Measurements from ENCODE around the gene HOXD8.

The HOXD8 gene

GRCh38 chr2:176091329-176092258, 37.9 kb upstream of the HOXD8 start:
- DNase-seq, result no peak

GRCh38 chr2:176092270-176093144, 37.0 kb upstream of the HOXD8 start, which contains the start of gene HOXD13:
HOXD13 (plus strand) TSS chr2:176092721; CDS start chr2:176092891, 170 bp downstream.
- DNase-seq, result peak; percentile 39

DNA sequence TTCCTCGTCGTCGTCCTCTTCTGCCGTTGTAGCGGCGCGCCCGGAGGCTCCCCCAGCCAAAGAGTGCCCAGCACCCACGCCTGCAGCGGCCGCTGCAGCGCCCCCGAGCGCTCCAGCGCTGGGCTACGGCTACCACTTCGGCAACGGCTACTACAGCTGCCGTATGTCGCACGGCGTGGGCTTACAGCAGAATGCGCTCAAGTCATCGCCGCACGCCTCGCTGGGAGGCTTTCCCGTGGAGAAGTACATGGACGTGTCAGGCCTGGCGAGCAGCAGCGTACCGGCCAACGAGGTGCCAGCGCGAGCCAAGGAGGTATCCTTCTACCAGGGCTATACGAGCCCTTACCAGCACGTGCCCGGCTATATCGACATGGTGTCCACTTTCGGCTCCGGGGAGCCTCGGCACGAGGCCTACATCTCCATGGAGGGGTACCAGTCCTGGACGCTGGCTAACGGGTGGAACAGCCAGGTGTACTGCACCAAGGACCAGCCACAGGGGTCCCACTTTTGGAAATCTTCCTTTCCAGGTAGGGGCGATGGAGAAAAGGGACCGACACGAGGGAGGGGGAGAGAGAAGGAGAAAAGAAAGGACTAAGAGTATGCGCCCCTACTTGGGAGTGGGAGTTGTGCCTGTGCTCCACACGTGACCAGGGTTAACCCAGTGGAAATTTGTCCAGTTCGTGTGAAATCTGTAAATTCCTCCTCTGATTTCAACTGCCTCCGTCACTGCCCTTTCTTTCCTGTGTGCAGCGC, 36.2 kb upstream of the HOXD8 start:
- peak; percentile 55 for DNase-seq

DNA sequence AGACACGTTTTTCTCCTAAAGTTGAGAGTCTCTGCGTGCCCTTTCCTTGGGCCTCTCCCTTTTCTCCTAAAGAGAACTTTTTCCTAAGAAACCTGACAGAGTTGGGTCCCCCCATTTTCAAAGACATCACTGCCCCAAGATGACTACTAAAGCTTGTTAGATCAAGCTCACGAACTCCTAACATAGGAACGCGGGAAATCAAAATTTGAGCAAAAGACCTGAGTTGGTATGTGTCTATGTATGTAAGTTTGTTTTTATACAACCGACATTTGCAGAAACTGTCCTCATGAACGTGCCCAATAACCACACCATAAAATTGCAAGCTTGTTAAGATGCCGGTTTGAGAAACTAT, 35.6 kb upstream of the HOXD8 start:
- no peak for DNase-seq

DNA sequence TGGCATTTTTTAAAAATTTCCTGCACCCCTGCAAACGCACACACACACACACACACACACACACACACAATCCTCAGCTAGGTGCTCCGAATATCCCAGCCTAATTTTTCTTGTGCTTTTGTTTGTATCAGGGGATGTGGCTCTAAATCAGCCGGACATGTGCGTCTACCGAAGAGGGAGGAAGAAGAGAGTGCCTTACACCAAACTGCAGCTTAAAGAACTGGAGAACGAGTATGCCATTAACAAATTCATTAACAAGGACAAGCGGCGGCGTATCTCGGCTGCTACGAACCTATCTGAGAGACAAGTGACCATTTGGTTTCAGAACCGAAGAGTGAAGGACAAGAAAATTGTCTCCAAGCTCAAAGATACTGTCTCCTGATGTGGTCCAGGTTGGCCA, 35.2 kb upstream of the HOXD8 start:
- no peak for DNase-seq

GRCh38 chr2:176095421-176095820, 34.1 kb upstream of the HOXD8 start:
- no peak for DNase-seq

DNA sequence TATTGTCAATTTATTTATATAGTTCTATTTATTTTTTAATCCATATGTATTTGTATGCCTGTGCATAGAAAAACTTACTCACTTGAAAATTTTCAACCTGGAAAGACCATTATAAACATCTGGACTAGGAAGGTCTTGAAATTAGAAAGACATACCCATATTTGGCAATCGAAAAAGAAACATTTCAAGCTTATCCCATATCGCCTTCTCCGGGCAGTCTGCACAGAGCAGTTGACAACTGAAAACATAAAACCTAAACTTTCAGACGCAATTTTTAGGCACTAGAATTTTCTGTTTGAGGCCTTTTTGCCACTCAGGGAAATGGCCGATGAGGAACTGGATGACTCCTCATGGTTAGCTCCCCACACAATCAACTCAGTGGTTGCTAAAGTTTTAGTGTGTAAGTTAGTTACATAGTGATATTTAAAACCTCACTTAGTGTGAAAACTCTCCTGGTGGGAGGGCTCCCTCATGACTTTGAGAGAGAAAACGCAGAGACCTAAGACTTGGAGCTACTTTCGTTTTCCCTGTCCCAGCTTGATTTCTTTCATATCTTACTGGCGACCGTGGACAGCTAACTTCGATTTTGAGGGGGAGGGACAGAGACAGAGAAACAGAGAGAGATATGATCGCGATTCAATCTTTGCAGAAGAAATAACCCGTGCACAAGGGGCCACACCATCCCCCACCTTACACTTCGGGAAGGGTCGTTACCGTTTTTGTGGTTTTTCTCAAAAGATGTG, 33.1 kb upstream of the HOXD8 start:
- DNase-seq, result no peak

DNA sequence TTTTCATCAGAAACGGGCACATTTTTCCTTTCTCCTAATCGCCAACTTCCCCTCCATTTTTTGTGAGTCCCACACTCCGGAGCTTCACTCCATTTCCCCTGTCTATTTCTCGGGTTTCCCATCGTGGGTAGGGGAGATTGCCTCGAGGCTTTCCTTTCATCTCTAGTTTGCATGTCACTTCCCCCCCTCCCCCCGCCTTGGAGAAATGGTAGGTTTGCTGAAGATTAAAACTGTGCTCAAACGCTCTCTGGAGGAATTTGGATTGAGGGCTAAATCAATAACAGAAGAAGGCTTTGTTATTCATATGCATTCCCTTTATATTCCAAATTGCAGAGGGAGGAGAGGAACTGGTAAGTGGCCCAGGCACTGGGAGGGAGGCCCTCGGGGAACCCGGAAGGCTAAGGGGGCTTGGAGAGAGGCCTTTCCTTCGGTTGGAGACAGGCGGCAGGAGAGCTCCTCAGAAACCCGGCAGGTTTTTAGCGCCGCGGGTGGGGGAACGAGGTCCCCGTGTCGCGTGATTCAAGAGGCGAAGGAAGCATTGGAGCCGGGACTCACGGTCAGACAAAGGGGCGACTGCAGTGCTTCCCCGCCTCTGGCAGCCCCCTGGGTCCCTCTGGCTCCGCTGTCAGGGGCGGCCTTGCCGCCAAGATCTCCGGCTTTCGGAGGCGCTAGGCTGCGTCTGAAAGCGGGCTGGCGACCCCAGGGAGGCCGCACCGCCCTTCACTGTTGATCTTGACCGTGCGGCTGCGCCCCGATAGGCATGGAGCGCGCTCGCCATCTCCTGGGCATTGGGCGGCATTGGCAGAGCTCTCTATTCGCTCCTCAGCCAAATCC, 32.3 kb upstream of the HOXD8 start:
- DNase-seq, result peak; percentile 85

DNA sequence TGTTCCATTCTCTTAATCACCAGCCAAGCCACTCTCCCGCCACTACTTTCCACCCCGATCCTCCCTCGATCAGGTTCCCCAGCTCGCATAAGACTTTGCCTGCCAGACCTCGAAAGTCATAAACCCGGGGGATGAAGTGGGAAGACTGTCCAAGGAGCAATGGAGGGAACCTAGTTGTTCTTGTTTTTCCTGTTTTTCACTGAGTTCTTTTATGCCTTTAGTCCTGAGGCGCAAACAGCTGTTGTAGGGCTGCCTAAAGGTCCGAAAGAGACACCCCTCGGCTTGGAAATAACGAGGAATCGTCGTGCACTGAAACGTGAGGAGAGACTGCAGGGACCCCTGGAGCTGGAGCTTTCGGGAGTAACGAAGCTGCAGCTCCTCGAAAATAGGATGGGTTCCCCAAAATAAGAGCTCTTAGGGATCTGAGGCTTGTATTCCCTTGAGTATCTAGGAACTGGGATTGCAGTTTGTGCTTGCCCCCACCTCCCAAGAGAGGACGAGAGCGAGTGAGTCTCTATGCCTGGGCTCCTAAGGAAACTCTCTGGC, 31.6 kb upstream of the HOXD8 start:
- DNase-seq, result no peak

DNA sequence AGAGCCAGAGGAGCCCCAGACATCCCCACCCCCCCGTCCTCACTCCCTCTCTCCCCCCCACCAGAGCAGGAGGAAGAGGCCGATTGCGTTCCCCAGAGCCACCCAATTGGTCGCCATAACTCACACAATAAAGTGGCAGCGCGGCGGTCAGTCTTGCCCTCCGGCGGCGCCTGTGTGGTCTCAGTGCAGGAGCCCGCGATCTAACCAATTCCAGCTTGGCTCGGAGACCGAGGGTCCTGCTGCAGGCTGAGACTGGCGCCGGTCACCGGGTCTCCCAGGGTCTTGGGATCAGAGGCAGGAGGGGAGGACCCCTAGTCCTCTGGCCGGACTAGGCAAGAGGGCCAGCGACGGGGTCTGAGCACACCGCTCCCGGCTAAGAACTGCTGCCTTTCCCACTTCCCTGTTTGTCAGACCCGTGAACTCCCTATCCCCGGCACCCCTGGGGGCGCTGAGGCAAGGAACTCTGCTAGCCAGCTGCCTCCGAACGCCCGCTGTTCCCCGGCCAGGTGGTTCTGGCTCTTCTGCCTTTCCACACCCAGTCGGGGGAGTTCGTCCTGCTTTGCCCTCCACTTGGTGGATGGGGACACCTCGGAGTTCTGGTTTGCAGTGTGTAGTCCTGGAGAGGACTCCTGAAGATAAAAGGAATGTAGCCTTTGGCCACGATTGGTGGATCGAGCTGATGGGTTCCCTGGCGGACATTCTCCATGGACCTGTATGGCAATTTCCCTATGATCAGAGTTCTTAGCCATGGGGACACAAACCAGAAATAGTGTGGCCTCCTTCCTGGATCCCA, 30.9 kb upstream of the HOXD8 start:
- DNase-seq, result no peak

GRCh38 chr2:176099159-176099727, 30.3 kb upstream of the HOXD8 start:
- no peak for DNase-seq

GRCh38 chr2:176099728-176100546, 29.6 kb upstream of the HOXD8 start, which contains the start of gene HOXD12:
HOXD12 (plus strand) TSS chr2:176099795; CDS start chr2:176099802, 7 bp downstream.
- no peak for DNase-seq

DNA sequence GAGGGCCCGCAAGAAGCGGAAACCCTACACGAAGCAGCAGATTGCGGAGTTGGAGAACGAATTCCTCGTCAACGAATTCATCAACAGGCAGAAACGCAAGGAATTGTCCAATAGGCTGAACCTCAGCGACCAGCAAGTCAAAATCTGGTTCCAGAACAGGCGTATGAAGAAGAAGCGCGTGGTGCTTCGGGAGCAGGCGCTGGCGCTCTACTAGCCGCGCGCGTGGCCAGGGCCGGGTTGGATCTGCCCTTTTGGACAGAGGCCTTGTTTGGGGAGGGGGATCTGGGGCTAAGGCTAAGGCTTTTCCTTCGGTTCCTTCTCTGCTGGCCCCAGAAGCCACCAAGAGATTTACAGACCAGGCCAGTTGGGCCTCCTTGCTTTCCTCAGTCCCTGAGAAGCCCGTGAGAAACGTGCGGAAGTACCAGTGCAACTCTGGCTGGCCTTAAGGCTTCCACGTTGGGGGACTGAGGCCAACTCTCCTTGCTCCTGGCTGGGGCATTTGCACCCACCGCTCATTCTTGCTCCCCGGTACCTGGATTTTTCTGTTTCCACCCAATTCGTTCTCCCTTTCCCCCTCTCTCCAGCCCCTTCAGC, 28.9 kb upstream of the HOXD8 start:
- DNase-seq, result no peak

- no peak for DNase-seq
These were observed 28.2 kb upstream of the HOXD8 start for GRCh38 chr2:176101216-176101830.

GRCh38 chr2:176101842-176102241, 27.7 kb upstream of the HOXD8 start:
- DNase-seq, result no peak

DNA sequence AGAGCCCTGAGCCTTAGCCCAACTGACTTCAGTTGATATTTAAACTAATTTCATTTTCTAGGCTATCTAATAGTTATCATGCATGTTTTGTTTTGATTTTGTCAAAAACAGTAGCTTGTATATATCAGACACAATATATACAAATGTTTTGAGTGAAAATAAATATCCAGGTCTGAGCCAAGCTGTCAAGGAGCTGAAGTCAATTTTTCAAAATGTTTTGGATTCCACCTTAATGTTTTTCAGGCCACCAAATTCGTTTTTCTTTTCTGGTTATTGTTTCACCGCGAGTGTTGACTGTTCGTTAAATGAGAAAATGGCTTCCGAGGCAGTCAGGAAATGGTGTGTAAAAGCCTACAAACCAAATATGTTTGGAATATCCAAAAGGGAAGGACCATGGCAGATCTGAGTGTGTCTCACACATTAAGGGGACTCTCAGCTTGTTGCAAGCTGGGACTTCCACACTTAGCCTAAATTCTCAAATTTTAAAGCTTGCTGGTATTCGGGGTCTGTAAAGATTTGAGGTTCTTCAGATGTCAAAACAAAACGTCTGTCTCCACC, 27.1 kb upstream of the HOXD8 start:
- DNase-seq, result no peak

- DNase-seq, result no peak
These were observed 26.3 kb upstream of the HOXD8 start for GRCh38 chr2:176103194-176103593.

Measured in NCI-H2171 treated with DMSO at 0.1 percent for 48 hours (cell line).